Measurements from ENCODE around the gene IFI27L2.

IFI27L2 gene

GRCh38 chr14:94126419-94126677 lies 3.1 kb downstream of the IFI27L2 start:
- no peak for DNase-seq (ENCODE audit: low read depth in 1 of 2, low spot score in 1 of 2)
- no peak for TF ChIP-seq JUND (IDR thresholded peaks at IDR 0.05; ENCODE audit: low read depth)
- in situ Hi-C loops (cut with HindIII; ENCODE audit: low pct_unique_long_range_greater_than_20kb, low sequenced_read_pairs) = no loop called here

DNA sequence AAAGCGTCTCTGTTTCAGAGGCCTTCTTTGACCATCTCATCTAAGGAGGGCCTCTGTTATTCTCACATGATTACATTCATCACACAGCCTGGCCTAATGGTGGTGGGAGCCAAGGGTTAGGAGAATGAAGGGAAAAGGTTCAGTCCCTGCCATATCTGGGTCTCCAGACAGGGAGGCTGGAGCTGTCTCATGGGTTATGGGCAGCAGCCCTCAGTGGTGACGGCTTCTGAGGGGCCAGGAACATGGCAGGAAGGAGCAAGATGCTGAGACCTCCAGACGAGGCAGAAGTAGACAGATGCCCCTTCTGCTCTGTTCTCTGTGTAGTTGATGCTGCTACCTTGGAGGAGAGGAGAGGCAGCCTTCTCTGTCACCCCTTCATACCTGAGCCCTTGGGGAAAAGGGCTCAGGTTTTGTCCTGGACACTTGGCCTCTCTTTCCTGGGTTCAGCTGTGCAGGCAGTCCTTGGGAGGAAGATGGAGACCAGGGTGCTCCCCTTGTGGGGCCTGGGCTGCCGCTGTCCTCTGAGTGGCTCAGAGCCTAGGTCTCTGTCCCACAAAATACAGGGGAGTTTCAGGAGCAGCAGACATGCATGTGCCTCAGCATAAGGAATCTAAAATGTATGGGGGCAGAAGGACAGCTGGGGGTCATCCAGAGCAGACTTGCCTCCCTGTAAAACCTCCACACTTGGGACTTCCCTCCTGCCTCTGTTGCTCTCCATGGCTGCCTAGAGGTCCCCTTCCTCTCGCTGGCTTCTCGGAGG lies 3.6 kb downstream of the IFI27L2 start:
- in situ Hi-C loops (cut with HindIII; ENCODE audit: low pct_unique_long_range_greater_than_20kb, low sequenced_read_pairs) = no loop called here
- TF ChIP-seq JUND (IDR thresholded peaks at IDR 0.05; ENCODE audit: low read depth) = no peak
- DNase-seq (ENCODE audit: low read depth in 1 of 2, low spot score in 1 of 2) = no peak

- no peak for TF ChIP-seq JUND (IDR thresholded peaks at IDR 0.05; ENCODE audit: low read depth)
- no peak for DNase-seq (ENCODE audit: low read depth in 1 of 2, low spot score in 1 of 2)
- in situ Hi-C loops (cut with HindIII; ENCODE audit: low pct_unique_long_range_greater_than_20kb, low sequenced_read_pairs) = no loop called here
These were observed 4.6 kb downstream of the IFI27L2 start for GRCh38 chr14:94124582-94125377.

DNA sequence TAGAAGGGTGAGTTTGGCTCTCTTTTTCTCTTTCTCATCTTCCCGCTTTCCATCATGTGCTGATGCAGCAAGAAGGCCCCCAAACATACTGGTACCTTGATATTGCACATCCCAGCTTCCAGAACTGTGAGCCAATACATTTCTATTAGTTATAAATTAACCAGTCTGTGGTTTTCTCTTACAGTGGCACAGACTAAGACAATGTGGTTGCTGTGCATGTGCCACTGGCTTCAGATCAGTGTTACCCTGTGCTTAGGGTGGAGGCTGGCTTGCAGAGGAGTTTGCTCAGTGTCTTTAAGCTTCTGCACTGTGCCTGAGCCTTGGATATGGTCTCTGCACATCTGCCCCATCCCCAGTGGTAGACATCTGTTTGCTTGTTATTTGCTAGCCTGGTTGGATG lies 5.5 kb downstream of the IFI27L2 start:
- no peak for DNase-seq (ENCODE audit: low read depth in 1 of 2, low spot score in 1 of 2)
- in situ Hi-C loops (cut with HindIII; ENCODE audit: low pct_unique_long_range_greater_than_20kb, low sequenced_read_pairs) = no loop called here
- TF ChIP-seq JUND (IDR thresholded peaks at IDR 0.05; ENCODE audit: low read depth) = no peak

GRCh38 chr14:94123296-94123695 lies 6.1 kb downstream of the IFI27L2 start:
- in situ Hi-C loops (cut with HindIII; ENCODE audit: low pct_unique_long_range_greater_than_20kb, low sequenced_read_pairs) = no loop called here
- no peak for TF ChIP-seq JUND (IDR thresholded peaks at IDR 0.05; ENCODE audit: low read depth)
- no peak for DNase-seq (ENCODE audit: low read depth in 1 of 2, low spot score in 1 of 2)

GRCh38 chr14:94122438-94122837 lies 7.0 kb downstream of the IFI27L2 start:
- no peak for DNase-seq (ENCODE audit: low read depth in 1 of 2, low spot score in 1 of 2)
- in situ Hi-C loops (cut with HindIII; ENCODE audit: low pct_unique_long_range_greater_than_20kb, low sequenced_read_pairs) = no loop called here
- no peak for TF ChIP-seq JUND (IDR thresholded peaks at IDR 0.05; ENCODE audit: low read depth)

DNA sequence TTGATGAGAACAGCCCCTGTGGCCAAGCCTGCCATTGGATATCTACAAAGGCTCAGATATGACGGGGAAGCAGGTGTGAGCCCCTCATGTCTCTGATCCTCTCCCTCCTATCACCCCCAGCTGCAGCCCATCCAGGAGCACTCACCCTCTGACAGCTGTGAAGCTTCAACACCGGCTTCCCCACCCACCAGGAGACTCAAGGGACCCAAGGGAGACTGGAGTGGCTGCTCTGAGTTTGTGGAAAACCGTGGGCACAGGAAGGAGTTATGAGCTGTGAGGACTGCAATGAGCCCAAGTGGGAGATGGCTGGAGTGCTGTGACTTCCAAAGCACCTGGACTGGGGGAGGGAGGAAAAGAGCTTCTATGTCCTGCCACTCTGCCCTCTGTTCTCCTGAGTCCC lies 7.9 kb downstream of the IFI27L2 start:
- in situ Hi-C loops (cut with HindIII; ENCODE audit: low pct_unique_long_range_greater_than_20kb, low sequenced_read_pairs) = no loop called here
- DNase-seq (ENCODE audit: low read depth in 1 of 2, low spot score in 1 of 2) = no peak
- TF ChIP-seq JUND (IDR thresholded peaks at IDR 0.05; ENCODE audit: low read depth) = no peak

DNA sequence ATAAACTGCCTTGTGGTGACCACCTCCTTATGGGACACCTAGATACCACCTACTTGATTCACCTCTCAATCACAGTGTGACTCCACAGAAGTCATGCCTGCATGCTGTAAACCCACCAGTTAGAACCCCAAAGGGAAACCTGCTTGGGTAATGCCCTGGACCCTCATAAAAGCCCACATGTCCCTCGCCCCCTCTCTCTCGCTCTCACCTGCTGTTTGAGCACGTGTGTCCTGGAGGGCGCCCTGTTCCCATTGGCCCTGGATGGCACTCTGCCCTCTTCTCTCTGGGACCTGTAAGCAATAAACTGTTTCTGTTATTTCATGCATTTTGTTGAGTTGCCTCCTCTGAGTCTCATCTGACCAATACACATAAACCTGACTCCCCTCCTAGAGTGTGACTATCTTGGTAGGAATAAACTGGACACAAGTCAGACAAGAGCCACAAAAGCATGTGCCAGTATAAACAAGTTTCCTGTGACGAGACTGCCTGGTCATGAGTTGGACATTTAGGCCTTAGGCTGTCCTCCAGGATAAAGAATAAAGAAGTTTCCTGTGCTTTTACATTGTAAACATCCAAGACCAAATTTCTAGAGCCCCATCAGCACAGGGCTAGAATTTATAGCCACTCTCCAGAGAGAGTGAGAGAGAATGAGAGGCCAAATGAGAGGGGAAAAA lies 8.6 kb downstream of the IFI27L2 start:
- TF ChIP-seq JUND (IDR thresholded peaks at IDR 0.05; ENCODE audit: low read depth) = no peak
- in situ Hi-C loops (cut with HindIII; ENCODE audit: low pct_unique_long_range_greater_than_20kb, low sequenced_read_pairs) = no loop called here
- DNase-seq (ENCODE audit: low read depth in 1 of 2, low spot score in 1 of 2) = no peak

DNA sequence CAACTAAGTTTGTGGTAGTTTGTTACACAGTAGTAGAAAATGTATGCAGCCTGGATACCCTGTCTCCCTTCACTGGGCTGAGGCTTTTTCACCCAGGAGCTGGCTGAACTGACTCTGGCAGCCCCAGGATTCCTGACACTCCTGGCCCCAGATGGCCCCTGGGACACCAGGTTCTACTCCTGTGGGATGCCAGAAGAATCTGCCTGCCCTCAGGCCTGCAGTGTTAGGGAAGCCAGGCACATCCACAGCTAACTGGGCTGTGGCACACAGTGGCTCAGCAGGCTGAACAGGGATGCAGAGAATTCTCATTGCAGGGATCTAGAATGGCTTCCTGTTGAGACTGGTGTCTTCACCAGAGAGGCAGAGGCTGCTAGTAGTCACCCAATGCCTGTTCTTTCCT lies 10.3 kb downstream of the IFI27L2 start:
- TF ChIP-seq JUND (IDR thresholded peaks at IDR 0.05; ENCODE audit: low read depth) = no peak
- DNase-seq (ENCODE audit: low read depth in 1 of 2, low spot score in 1 of 2) = no peak
- in situ Hi-C loops (cut with HindIII; ENCODE audit: low pct_unique_long_range_greater_than_20kb, low sequenced_read_pairs) = no loop called here

DNA sequence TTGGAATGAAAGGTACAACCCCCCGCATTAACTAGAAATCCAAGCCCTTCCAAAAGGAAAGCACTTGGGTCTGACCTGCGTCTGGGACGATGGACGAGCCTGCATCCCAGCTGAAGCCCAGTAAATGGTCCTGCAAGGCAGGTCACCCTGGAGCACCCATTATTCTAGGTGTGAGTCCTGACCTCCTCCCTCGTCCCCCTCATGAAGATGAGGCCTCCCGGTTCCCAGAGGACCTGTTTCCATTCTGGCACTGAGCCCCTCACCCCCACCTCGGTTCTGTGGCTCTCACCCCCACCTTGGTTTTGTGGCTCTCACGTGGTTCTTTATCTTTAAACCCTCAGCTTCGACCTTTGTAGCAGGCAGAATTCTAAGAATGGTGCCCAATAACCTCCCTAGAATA lies 11.5 kb downstream of the IFI27L2 start:
- in situ Hi-C loops (cut with HindIII; ENCODE audit: low pct_unique_long_range_greater_than_20kb, low sequenced_read_pairs) = no loop called here
- DNase-seq (ENCODE audit: low read depth in 1 of 2, low spot score in 1 of 2) = no peak
- no peak for TF ChIP-seq JUND (IDR thresholded peaks at IDR 0.05; ENCODE audit: low read depth)

GRCh38 chr14:94116701-94117100 lies 12.7 kb downstream of the IFI27L2 start:
- DNase-seq (ENCODE audit: low read depth in 1 of 2, low spot score in 1 of 2) = no peak
- in situ Hi-C loops (cut with HindIII; ENCODE audit: low pct_unique_long_range_greater_than_20kb, low sequenced_read_pairs) = no loop called here
- TF ChIP-seq JUND (IDR thresholded peaks at IDR 0.05; ENCODE audit: low read depth) = no peak

GRCh38 chr14:94115631-94116030 lies 13.8 kb downstream of the IFI27L2 start:
- TF ChIP-seq JUND (IDR thresholded peaks at IDR 0.05; ENCODE audit: low read depth) = no peak
- in situ Hi-C loops (cut with HindIII; ENCODE audit: low pct_unique_long_range_greater_than_20kb, low sequenced_read_pairs) = no loop called here
- DNase-seq (ENCODE audit: low read depth in 1 of 2, low spot score in 1 of 2) = no peak

- in situ Hi-C loops (cut with HindIII; ENCODE audit: low pct_unique_long_range_greater_than_20kb, low sequenced_read_pairs) = no loop called here
These were observed 14.3 kb downstream of the IFI27L2 start for GRCh38 chr14:94115058-94115591.

More at GRCh38 chr14:94115058-94115591, 14.3 kb downstream of the IFI27L2 start:
- TF ChIP-seq JUND (IDR thresholded peaks at IDR 0.05; ENCODE audit: low read depth) = no peak
- DNase-seq (ENCODE audit: low read depth in 1 of 2, low spot score in 1 of 2) = no peak
